T47D (cell line): Measurements from ENCODE around the gene EVI5L.

Source experiments
- DNase-seq, 2 experiments: peaks; one replicate each; pipeline versions ENCODE4 v3.0.0 to v3.0.0-alpha.2; 2011 to 2012; ENCODE audit warnings: low read depth in 1 of 2, low spot score in 1 of 2
- JUND ChIP-seq: IDR thresholded peaks from 2 replicates; pipeline ENCODE4 v1.6.1; 2012; ENCODE audit warnings: low read depth
- in situ Hi-C: cut with HindIII; loops from 2 replicates; pipeline ENCODE4 v1.10.0; 2016; ENCODE audit warnings: low sequenced_read_pairs, low pct_unique_long_range_greater_than_20kb

The EVI5L gene

DNA sequence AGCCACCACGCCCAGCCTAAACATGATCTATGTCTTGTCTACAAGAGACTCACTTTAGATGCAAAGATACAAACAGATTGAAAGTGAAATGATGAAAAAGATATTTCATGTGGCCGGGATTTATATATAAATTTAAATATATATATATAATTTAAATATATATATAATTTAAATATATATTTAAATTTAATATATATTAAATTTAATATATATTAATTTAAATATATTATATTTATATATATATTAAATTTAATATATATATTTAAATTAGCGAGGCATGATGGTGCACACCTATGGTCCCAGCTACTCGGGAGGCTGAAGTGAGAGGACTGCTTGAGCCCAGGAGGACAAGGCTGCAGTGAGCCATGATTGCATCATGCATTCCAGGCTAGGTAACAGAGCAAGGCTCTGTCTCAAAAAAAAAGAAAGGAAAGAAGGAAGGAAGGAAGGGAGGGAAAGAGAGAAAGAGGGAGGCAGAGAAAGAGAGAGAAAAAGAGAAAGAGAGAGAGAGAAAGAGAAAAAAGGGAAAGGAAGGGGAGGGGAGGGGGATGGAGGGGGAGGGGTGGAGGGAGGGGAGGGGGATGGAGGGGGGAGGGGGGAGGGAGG, 7.0 kb upstream of the EVI5L start:
- in situ Hi-C loops, result no loop called here
- TF ChIP-seq JUND, result no peak
- no peak for DNase-seq

DNA sequence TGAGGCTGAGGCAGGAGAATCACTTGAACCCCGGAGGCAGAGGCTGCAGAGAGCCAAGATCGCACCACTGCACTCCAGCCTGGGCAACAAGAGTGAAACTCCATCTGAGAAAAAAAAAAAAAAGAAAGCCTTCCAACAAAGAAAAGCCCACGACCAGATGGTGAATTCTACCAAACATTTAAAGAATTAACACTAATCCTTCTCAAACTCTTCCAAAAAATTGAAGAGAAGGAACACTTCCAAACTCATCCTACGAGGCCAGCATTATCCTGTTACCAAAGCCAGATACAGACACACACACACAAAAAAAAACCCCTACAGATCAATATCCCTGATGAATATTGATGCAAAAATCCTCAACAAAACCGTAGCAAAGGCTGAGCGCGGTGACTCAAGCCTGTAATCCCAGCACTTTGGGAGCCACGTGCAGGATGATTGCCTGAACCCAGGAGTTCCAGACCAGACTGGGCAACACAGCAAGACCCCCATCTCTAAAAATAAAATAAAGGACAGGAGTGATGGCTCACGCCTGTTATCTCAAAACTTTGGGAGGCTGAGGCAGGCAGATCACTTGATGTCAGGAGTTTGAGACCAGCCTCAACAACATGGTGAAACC, 6.2 kb upstream of the EVI5L start:
- in situ Hi-C loops, result no loop called here
- DNase-seq, result no peak
- TF ChIP-seq JUND, result no peak

DNA sequence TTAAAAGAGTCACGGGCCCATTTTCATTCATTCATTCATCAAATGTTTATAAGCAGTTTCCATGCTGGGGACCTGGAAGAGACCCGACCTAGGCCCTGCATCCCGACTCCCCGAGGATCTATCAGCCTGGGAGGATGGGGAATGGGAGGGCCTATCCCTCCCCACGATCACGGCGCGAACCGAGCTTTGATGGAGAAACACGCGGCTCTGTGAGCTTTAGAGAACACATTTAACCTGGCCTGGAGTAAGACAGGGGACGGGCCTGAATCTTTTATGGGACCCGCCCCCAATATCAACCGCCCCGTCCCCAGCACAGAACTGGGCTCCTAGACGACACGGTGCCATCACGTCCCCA, 875 bp upstream of the EVI5L start:
- DNase-seq, result no peak
- in situ Hi-C loops, result no loop called here
- no peak for TF ChIP-seq JUND

DNA sequence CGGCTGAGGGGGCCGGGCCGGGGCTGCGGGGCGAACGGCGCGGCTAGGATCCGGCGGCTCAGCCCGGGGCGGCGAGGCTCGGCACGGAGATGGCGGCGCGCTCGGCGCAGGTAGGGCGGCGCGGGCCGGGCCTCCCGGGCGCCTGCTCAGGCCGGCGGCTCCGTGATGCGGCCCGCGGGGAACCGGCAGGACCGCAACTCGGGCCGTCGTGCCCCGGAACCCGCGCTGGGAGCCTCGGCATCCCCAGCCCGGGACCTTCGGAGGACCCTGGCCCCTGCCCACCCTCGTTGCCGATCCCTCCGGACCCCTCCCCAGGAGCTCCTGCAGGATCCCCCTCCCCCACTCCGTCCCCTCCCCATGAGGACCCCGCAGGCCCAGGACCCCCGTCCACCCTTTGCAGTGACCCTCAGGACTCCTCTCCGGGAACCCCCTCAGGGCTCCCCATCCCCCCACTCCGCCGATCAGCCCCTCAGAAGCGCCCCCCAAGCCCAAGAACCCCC, 304 bp downstream of the EVI5L start:
- in situ Hi-C loops, result no loop called here
- no peak for TF ChIP-seq JUND
- no peak for DNase-seq

DNA sequence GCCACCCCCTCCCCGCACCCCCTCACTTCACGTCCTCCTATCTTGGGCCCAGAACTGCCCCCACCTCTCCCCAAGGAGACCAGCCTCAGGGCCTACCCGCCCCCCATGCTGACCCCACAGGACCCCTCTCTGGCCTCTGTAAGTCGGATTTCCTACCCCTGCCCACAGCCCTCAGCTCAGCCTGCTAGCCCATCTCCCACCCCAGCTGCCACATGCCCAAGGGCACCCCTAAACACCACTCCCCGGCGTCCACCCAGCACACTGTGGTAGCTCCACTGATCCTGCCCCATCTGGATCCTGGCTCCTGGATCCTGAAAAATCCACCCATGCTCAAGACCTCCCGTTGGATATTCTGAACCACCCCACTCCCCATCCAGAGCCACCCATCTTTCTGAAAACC, 805 bp downstream of the EVI5L start:
- no peak for DNase-seq
- in situ Hi-C loops, result no loop called here
- no peak for TF ChIP-seq JUND

DNA sequence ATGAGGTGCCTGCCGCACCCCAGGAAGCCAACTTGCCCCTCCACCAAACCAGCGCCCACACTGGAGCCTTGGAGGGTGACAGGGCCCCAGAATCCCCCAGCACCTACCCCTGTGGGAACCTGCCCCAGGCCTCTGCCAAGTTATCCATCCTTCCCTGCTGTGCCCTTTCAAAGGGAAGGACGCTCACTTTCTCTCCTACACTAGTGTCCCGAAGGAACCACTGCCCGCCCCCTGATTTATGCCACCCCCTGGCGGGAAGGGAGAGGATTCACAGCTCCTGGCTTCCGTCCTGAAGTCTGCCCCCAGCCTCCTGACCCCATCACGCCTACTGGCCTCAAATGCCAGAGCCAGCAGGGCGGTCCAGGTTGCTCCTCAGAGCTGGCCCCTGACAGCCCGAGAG, 1.4 kb downstream of the EVI5L start:
- in situ Hi-C loops, result no loop called here
- no peak for TF ChIP-seq JUND
- peak in 1 of 2 experiments; percentile 45 for DNase-seq

DNA sequence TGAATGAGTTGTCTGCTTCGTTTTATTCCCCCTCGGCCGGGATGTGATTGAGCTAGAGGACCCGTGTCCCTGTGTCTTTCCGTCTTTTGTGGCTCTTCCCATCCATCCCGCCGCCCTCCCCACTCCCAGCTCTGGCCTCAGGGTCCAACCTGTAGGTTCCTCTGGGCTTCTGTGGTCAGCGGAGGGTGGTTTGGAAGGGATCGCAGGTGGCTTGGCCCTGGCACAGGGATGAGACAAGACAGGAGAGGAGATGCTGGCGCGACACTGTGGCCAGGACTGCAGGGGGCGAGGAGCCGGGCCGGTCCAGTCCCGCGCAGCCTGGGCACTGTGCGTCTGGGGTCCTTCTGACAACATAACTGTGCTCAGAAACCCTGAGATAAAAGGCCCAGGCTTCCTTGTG, 2.0 kb downstream of the EVI5L start:
- in situ Hi-C loops, result no loop called here
- TF ChIP-seq JUND, result no peak
- no peak for DNase-seq

DNA sequence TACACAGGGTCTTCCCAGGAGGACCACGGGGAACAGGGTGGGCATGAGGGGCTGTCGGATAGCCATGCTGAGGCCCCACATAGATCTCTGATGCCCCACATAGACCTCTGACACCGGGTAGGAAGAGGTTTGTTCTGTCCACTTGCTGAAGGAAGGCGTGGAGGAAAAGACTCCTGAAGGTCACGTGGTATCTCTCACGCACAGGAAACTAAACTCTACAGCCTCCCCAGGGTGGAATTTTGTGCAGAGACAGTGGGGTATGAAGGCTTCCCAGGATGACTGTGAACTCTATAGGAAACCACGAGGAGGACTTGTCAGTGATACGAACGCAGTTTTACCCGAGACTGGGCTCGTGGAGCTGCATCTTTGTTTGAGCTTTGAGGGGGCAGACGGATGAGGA, 2.8 kb downstream of the EVI5L start:
- TF ChIP-seq JUND, result no peak
- DNase-seq, result no peak
- in situ Hi-C loops, result no loop called here

DNA sequence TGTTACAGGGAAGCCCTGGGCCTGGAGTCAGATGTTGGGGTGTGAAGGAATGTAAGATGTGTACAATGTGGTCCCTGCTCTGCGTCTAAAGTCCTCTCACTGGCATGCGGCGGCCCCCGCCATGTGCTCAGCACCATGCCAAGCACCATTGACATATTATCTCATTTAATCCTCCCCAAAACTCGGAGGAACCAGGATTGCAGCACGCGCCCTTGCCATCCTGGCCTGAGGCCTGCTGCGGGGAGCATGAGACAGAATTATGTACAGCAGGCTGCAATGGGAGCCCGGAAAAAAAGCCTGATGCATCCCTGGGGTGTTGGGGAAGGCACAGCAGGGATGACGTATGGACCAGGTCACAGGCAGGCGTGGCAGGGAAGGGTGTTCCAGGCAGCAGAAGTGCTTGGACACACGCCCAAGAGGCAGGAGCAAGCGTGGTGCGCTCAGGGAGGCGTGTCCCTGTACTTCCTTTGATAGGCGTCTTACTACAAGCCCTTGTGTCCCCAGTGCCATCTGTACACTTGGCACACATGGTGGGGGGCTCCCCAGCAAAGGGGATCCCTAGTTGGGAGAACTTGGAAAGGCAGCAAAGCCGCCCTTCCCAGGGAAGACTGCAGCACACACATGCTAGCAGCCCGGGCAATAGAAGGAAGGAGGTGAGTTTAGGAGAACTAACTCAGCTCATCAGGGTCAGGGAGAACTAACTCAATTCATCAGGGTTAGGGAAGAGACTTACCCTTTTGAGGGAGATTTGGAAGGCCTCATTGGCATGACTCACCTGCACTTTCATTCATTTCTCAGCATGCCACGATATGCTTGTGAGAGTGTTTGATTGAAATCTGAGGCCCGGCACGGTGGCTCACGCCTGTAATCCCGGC, 3.4 kb downstream of the EVI5L start:
- no peak for DNase-seq
- TF ChIP-seq JUND, result no peak
- in situ Hi-C loops, result no loop called here

DNA sequence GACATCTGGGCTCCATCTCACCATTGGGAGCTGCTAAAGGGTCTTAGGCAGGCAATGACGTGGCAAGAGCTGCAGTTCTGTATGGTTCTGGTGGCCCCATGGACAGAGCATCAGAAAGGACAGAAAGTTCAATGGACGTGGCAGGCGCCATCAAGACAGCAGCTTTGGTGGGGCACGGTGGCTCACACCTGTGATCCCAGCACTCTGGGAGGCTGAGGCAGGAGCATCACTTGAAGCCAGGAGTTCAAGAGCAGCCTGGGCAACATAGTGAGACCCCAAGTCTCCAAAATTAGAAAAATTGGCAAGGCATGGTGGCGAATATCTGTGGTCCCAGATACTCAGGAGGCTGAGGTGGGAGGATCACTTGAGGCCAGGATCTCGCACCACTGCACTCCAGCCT, 9.5 kb downstream of the EVI5L start:
- TF ChIP-seq JUND, result no peak
- DNase-seq, result no peak
- in situ Hi-C loops, result no loop called here

DNA sequence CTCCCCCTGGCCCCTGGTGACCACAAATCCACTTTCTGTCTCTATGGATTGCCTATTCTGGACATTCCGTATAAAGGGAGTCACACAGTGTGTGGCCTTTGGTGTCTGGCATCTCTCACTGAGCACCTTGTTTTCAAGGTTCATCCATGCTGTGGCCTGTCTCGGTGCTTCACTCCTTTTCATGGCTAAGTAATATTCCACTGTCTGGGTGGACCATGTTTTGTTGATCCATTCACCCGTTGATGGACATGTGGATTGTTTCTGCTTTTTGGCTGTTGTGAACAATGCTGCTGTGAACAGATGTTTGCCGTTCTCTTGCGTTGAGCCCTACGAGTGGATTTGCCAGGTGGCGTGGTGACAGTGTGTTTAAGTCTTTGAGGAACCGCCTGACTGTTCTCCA, 10.6 kb downstream of the EVI5L start:
- no peak for TF ChIP-seq JUND
- in situ Hi-C loops, result no loop called here
- DNase-seq, result no peak

DNA sequence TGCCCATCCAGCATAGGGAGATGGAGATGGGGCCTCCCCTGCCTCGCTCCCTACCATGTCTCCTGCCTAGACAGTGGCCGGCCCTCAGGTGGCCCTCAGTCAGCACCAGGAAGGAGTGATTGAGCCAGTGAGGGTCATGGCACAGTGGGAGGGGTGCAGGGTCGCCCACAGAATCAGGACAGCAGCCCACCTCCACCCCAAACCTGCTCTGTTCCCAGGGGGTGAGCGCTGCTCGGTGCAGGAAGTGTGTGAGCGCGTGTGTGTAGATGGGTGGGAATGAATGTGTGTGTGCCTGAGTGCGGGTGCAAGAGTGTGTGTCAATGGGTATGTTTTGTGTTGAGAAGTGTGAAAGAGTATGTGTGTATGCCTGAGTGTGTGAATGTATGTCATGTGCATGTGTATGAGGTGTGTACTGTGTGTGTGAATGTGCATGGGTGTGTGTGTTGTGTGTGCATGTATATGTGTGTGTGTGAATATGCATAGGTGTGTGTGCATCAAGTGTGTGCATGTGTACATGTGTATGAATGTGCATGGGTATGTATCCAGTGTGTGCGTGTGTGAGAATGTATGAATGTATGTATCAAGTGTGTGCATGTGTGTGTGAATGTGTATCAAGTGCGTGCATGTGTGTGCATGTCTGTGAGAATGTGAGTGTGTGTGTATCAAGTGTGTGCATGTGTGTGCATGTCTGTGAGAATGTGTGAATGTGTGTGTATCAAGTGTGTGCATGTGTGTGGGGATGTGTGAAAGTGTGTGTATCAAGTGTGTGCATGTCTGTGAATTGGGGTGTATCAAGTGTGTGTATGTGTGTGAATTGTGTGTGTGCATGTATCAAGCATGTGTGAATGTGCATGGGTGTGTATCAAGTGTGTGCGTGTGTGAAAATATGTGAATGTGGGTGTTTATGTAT, 12.0 kb downstream of the EVI5L start:
- no peak for DNase-seq
- in situ Hi-C loops, result no loop called here
- TF ChIP-seq JUND, result no peak
